T-helper 2 cell treated with Interferon-gamma antibody and Interleukin-4, amounts not matched to agents 5 μg/mL and 100 μg/mL, for 36 hours (primary cell): ENCODE measurements around the gene ZNF33B.

ENCODE experiments used
- DNase-seq: peaks from one replicate; pipeline ENCODE4 v3.0.0; 2021; ENCODE audit warnings: low spot score
- H3K27ac Mint-ChIP-seq: one replicate; pipeline ENCODE4 v1.8.0; 2021; ENCODE audit warnings: mild to moderate bottlenecking, mixed read lengths
- H3K27me3 Mint-ChIP-seq: one replicate; pipeline ENCODE4 v1.8.0; 2021; ENCODE audit warnings: low read depth, mixed read lengths
- H3K36me3 Mint-ChIP-seq: one replicate; pipeline ENCODE4 v1.8.0; 2021; ENCODE audit warnings: low read depth, mixed read lengths
- H3K4me1 Mint-ChIP-seq: one replicate; pipeline ENCODE4 v1.8.0; 2021; ENCODE audit warnings: low read depth, mixed read lengths
- H3K4me3 Mint-ChIP-seq: one replicate; pipeline ENCODE4 v1.8.0; 2022; ENCODE audit warnings: mild to moderate bottlenecking, moderate library complexity, mixed read lengths
- H3K9me3 Mint-ChIP-seq: one replicate; pipeline ENCODE4 v1.8.0; 2021; ENCODE audit warnings: mixed read lengths

The ZNF33B gene

GRCh38 chr10:42638821-42639270, 476 bp upstream of the ZNF33B start:
- peaks cover 14% of the 10 kb centered on the region for H3K4me1 Mint-ChIP-seq
- H3K36me3 Mint-ChIP-seq, result peaks cover 27% of the 10 kb centered on the region
- peak overlapping the region; percentile 98 for H3K27ac Mint-ChIP-seq
- H3K9me3 Mint-ChIP-seq, result no peaks in the 10 kb centered on the region
- peak overlapping the region; percentile 92 for H3K4me3 Mint-ChIP-seq
- no peak for DNase-seq
- no peaks in the 10 kb centered on the region for H3K27me3 Mint-ChIP-seq

GRCh38 chr10:42637648-42638054, 719 bp downstream of the ZNF33B start:
- Mint-ChIP-seq H3K4me1 (peaks cover 19% of the 10 kb centered on the region), H3K4me3 (peak overlapping the region; percentile 92), H3K9me3 (no peaks in the 10 kb centered on the region), H3K27me3 (no peaks in the 10 kb centered on the region), H3K27ac (peak overlapping the region; percentile 98), H3K36me3 (peaks cover 36% of the 10 kb centered on the region)
- DNase-seq, result no peak

DNA sequence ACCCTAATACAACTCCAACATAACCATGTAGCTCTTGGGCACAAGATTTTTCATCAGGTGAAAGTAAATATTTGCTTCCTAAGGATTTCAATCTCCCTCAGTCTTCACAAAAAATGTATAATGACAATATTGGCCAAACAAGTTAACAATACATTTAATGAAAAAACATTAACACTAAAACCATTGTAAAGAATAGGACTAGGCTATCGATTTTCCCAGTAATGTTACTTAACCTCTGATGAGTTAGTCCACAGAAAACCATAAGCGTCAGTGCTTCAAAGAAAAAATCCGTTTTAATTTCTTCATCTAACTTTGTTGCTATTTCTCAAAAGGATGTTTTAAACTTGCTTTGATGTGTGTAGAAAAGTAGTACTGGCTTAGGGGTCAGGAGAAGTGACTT, 1.2 kb downstream of the ZNF33B start:
- Mint-ChIP-seq H3K4me1 (peaks cover 21% of the 10 kb centered on the region), H3K9me3 (no peaks in the 10 kb centered on the region), H3K36me3 (peaks cover 41% of the 10 kb centered on the region), H3K4me3 (peak overlapping the region; percentile 92), H3K27ac (peak overlapping the region; percentile 98), H3K27me3 (no peaks in the 10 kb centered on the region)
- DNase-seq, result no peak

- H3K27ac Mint-ChIP-seq, result no peak overlapping the region
These were observed 3.3 kb downstream of the ZNF33B start for GRCh38 chr10:42635098-42635497.

GRCh38 chr10:42632564-42632963, 5.8 kb downstream of the ZNF33B start:
- no peak for DNase-seq
- Mint-ChIP-seq H3K4me1 (peaks cover 37% of the 10 kb centered on the region), H3K4me3 (no peak overlapping the region), H3K36me3 (peaks cover 81% of the 10 kb centered on the region), H3K9me3 (no peaks in the 10 kb centered on the region), H3K27ac (no peak overlapping the region), H3K27me3 (no peaks in the 10 kb centered on the region)

More at GRCh38 chr10:42635098-42635497, 3.3 kb downstream of the ZNF33B start:
- Mint-ChIP-seq H3K27me3 (no peaks in the 10 kb centered on the region), H3K36me3 (peaks cover 58% of the 10 kb centered on the region), H3K9me3 (no peaks in the 10 kb centered on the region), H3K4me3 (no peak overlapping the region), H3K4me1 (peaks cover 31% of the 10 kb centered on the region)
- DNase-seq, result no peak

- H3K27ac Mint-ChIP-seq, result peak overlapping the region; percentile 66
- H3K9me3 Mint-ChIP-seq, result peaks cover 6% of the 10 kb centered on the region
- H3K36me3 Mint-ChIP-seq, result peaks cover 85% of the 10 kb centered on the region
- peaks cover 28% of the 10 kb centered on the region for H3K4me1 Mint-ChIP-seq
- DNase-seq, result no peak
- H3K27me3 Mint-ChIP-seq, result no peaks in the 10 kb centered on the region
- H3K4me3 Mint-ChIP-seq, result peak overlapping the region; percentile 50
These were observed 7.7 kb downstream of the ZNF33B start for GRCh38 chr10:42630537-42631134.

GRCh38 chr10:42623929-42624328, 14.4 kb downstream of the ZNF33B start:
- no peak overlapping the region for H3K4me3 Mint-ChIP-seq
- peaks cover 86% of the 10 kb centered on the region for H3K36me3 Mint-ChIP-seq
- no peaks in the 10 kb centered on the region for H3K27me3 Mint-ChIP-seq
- no peak for DNase-seq
- H3K4me1 Mint-ChIP-seq, result peaks cover 14% of the 10 kb centered on the region
- H3K9me3 Mint-ChIP-seq, result peaks cover 31% of the 10 kb centered on the region
- no peak overlapping the region for H3K27ac Mint-ChIP-seq

DNA sequence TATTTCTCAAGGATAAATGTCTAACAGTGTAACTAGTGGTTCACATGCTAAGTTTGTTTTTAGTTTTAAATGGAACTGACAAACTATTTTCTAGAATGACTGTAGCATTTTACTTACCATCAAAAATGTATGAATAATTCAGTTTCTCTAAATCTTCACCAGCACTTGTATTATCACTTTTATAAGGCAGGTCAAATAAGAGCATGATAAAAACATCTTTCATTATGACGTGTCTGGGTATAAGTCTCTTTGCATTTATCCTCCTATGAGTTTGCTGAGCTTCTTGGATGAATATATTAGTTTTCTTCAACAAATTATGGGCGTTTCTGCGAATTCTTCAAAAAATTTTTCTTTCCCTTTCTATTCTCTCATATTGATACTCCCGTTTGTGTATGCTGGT, 19.9 kb downstream of the ZNF33B start:
- H3K4me3 Mint-ChIP-seq, result no peak overlapping the region
- DNase-seq, result no peak
- H3K4me1 Mint-ChIP-seq, result peaks cover 12% of the 10 kb centered on the region
- peaks cover 28% of the 10 kb centered on the region for H3K9me3 Mint-ChIP-seq
- peaks cover 70% of the 10 kb centered on the region for H3K36me3 Mint-ChIP-seq
- H3K27ac Mint-ChIP-seq, result no peak overlapping the region
- no peaks in the 10 kb centered on the region for H3K27me3 Mint-ChIP-seq

GRCh38 chr10:42615419-42615818, 23.0 kb downstream of the ZNF33B start:
- no peak overlapping the region for H3K27ac Mint-ChIP-seq
- peaks cover 22% of the 10 kb centered on the region for H3K9me3 Mint-ChIP-seq
- no peaks in the 10 kb centered on the region for H3K27me3 Mint-ChIP-seq
- H3K4me3 Mint-ChIP-seq, result no peak overlapping the region
- peaks cover 67% of the 10 kb centered on the region for H3K36me3 Mint-ChIP-seq
- no peak for DNase-seq
- H3K4me1 Mint-ChIP-seq, result peaks cover 12% of the 10 kb centered on the region

- Mint-ChIP-seq H3K4me1 (no peaks in the 10 kb centered on the region), H3K4me3 (no peak overlapping the region), H3K36me3 (peaks cover 79% of the 10 kb centered on the region), H3K9me3 (peaks cover 31% of the 10 kb centered on the region), H3K27me3 (no peaks in the 10 kb centered on the region), H3K27ac (no peak overlapping the region)
- no peak for DNase-seq
These were observed 28.5 kb downstream of the ZNF33B start for GRCh38 chr10:42609872-42610271.

GRCh38 chr10:42598249-42598873, 40.0 kb downstream of the ZNF33B start:
- peaks cover 77% of the 10 kb centered on the region for H3K9me3 Mint-ChIP-seq
- H3K27me3 Mint-ChIP-seq, result no peaks in the 10 kb centered on the region
- H3K36me3 Mint-ChIP-seq, result peaks cover 63% of the 10 kb centered on the region

GRCh38 chr10:42596196-42596595, 42.2 kb downstream of the ZNF33B start:
- Mint-ChIP-seq H3K27me3 (no peaks in the 10 kb centered on the region), H3K27ac (no peak overlapping the region), H3K36me3 (peaks cover 68% of the 10 kb centered on the region), H3K9me3 (peaks cover 83% of the 10 kb centered on the region), H3K4me3 (no peak overlapping the region), H3K4me1 (no peaks in the 10 kb centered on the region)
- DNase-seq, result no peak

More at GRCh38 chr10:42598249-42598873, 40.0 kb downstream of the ZNF33B start:
- no peaks in the 10 kb centered on the region for H3K4me1 Mint-ChIP-seq
- no peak for DNase-seq
- no peak overlapping the region for H3K4me3 Mint-ChIP-seq
- H3K27ac Mint-ChIP-seq, result no peak overlapping the region

GRCh38 chr10:42594246-42594650, 44.1 kb downstream of the ZNF33B start:
- Mint-ChIP-seq H3K27ac (no peak overlapping the region), H3K4me3 (no peak overlapping the region), H3K9me3 (peaks cover 84% of the 10 kb centered on the region), H3K4me1 (no peaks in the 10 kb centered on the region), H3K36me3 (peaks cover 74% of the 10 kb centered on the region), H3K27me3 (no peaks in the 10 kb centered on the region)
- DNase-seq, result no peak

DNA sequence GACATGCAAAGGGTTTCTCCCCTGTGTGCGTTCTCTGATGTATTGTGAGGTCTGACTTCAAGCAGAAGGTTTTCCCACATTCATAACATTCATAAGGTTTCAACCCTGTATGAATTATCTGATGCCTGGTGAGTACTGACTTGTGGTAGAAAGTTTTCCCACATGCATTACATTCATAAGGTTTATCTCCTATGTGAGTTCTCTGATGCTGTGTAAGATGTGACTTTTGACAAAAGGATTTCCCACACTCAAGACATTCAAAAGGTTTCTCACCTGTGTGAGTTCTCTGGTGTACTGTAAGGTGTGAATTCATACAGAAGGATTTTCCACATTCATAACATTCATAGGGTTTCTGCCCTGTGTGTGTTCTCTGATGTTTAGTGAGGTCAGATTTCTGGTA, 45.1 kb downstream of the ZNF33B start:
- H3K27ac Mint-ChIP-seq, result no peak overlapping the region
- peaks cover 77% of the 10 kb centered on the region for H3K36me3 Mint-ChIP-seq
- no peak overlapping the region for H3K4me3 Mint-ChIP-seq
- H3K9me3 Mint-ChIP-seq, result peaks cover 80% of the 10 kb centered on the region
- no peaks in the 10 kb centered on the region for H3K27me3 Mint-ChIP-seq
- H3K4me1 Mint-ChIP-seq, result no peaks in the 10 kb centered on the region
- DNase-seq, result no peak
